Peyer's patch (tissue), 4 donors: ENCODE data around the gene NEUROD6.

Experiments used
- POLR2A ChIP-seq, 2 donors: fragments of 450-650 bp; IDR thresholded peaks; one replicate each; pipeline ENCODE4 v1.5.1; 2017; ENCODE audit warnings: antibody characterized with exemption in 2 of 2, mild to moderate bottlenecking in 2 of 2, moderate library complexity in 2 of 2
- TF ChIP-seq, protein P1 (sequence below), 6 experiments: fragments of 450-650 bp in 4 of 6; fragments of 200-600 bp in 2 of 6; sonication (generic) in 1 of 6; IDR thresholded peaks; one replicate each; pipeline ENCODE4 v1.5.1; 2017 to 2019; ENCODE audit warnings: antibody characterized with exemption in 6 of 6, mild to moderate bottlenecking in 3 of 6, moderate library complexity in 1 of 6

GRCh38 chr7:31340603-31341002, at the start of gene NEUROD6:
- no peak for TF ChIP-seq POLR2A (IDR thresholded peaks at IDR 0.05)
- TF ChIP-seq, protein P1, sequence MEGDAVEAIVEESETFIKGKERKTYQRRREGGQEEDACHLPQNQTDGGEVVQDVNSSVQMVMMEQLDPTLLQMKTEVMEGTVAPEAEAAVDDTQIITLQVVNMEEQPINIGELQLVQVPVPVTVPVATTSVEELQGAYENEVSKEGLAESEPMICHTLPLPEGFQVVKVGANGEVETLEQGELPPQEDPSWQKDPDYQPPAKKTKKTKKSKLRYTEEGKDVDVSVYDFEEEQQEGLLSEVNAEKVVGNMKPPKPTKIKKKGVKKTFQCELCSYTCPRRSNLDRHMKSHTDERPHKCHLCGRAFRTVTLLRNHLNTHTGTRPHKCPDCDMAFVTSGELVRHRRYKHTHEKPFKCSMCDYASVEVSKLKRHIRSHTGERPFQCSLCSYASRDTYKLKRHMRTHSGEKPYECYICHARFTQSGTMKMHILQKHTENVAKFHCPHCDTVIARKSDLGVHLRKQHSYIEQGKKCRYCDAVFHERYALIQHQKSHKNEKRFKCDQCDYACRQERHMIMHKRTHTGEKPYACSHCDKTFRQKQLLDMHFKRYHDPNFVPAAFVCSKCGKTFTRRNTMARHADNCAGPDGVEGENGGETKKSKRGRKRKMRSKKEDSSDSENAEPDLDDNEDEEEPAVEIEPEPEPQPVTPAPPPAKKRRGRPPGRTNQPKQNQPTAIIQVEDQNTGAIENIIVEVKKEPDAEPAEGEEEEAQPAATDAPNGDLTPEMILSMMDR (IDR thresholded peaks at IDR 0.05), result no peak
